Effector memory CD4-positive, alpha-beta T cell (primary cell): ENCODE data around the gene AGBL4.

ENCODE experiments used
- DNase-seq, 3 donors: peaks; one replicate each; pipeline ENCODE4 v3.0.0-alpha.2; 2020
- H3K27ac ChIP-seq: 2 replicates; pipeline ENCODE4 v1.7.0; 2013; ENCODE audit warnings: mild to moderate bottlenecking, low read length, moderate library complexity; ENCODE audit not compliant: insufficient read depth, poor library complexity, severe bottlenecking
- H3K27me3 ChIP-seq: replicated peaks from 2 replicates; pipeline ENCODE4 v1.7.0; 2013; ENCODE audit warnings: mild to moderate bottlenecking, low read length; ENCODE audit not compliant: insufficient read depth, control insufficient read depth, poor library complexity, severe bottlenecking
- H3K36me3 ChIP-seq: 2 replicates; pipeline ENCODE4 v1.7.0; 2013; ENCODE audit warnings: mild to moderate bottlenecking, low read length, moderate library complexity; ENCODE audit not compliant: control insufficient read depth, insufficient read depth
- H3K4me1 ChIP-seq: 2 replicates; pipeline ENCODE4 v1.7.0; 2013; ENCODE audit warnings: low read length, mild to moderate bottlenecking; ENCODE audit not compliant: control insufficient read depth, insufficient read depth, poor library complexity, severe bottlenecking
- H3K4me3 ChIP-seq: 2 replicates; pipeline ENCODE4 v1.7.0; 2013; ENCODE audit warnings: low read length, low read depth, mild to moderate bottlenecking; ENCODE audit not compliant: insufficient read depth, poor library complexity, severe bottlenecking
- H3K9me3 ChIP-seq: 2 replicates; pipeline ENCODE4 v1.7.0; 2013; ENCODE audit warnings: mild to moderate bottlenecking, low read length, moderate library complexity; ENCODE audit not compliant: control insufficient read depth

Gene AGBL4

DNA sequence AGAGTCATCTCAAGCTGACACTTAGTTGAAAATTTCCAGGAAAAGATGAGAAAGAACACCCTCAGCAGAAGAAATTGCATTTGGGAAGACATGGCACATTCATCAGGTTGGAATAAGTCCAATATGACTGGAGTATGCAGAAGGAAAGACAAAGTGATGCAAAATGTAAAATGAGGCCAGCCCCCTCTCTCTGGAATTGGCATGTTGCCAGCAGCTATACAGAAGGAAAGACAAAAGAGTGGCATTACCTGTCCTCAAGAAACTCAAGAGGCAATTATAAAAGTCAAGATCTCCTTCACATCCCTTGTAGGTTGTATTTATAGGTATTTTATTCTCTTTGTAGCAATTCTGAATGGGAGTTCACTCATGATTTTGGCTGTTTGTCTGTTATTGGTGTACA, 426.3 kb downstream of the AGBL4 start:
- Histone ChIP-seq H3K4me1 (no peaks in the 10 kb centered on the region), H3K36me3 (no peaks in the 10 kb centered on the region), H3K9me3 (no peaks in the 10 kb centered on the region), H3K4me3 (no peak overlapping the region), H3K27ac (no peak overlapping the region), H3K27me3 (no peaks in the 10 kb centered on the region)
- no peak for DNase-seq

DNA sequence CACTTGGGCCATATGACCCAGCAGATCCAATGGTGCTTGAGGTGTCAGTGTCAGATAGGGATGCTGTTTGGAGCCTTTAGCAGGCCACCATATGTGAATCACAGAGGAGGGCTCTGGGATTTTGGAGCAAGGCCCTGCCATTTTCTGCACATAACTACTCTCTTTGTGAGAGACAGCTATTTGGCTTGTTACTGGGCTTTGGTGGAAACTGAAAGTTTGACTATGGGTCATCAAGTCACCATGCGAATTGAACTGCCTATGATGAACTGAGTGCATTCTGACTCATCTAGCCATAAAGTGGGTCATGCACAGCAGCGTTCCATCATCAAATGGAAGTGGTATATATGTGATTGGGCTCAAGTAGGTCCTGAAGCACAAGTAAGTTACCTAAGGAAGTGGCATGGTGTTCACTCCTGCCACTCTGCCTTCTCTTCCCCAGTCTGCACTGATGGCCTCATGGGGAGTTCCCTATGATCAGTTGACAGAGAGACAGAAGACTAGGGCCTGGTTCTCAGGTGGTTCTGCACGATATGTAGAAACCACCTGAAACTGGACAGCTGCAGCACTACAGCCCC, 447.3 kb downstream of the AGBL4 start:
- Histone ChIP-seq H3K9me3 (no peaks in the 10 kb centered on the region), H3K27me3 (no peaks in the 10 kb centered on the region), H3K36me3 (no peaks in the 10 kb centered on the region), H3K4me3 (no peak overlapping the region), H3K4me1 (no peaks in the 10 kb centered on the region), H3K27ac (no peak overlapping the region)
- DNase-seq: no peak

DNA sequence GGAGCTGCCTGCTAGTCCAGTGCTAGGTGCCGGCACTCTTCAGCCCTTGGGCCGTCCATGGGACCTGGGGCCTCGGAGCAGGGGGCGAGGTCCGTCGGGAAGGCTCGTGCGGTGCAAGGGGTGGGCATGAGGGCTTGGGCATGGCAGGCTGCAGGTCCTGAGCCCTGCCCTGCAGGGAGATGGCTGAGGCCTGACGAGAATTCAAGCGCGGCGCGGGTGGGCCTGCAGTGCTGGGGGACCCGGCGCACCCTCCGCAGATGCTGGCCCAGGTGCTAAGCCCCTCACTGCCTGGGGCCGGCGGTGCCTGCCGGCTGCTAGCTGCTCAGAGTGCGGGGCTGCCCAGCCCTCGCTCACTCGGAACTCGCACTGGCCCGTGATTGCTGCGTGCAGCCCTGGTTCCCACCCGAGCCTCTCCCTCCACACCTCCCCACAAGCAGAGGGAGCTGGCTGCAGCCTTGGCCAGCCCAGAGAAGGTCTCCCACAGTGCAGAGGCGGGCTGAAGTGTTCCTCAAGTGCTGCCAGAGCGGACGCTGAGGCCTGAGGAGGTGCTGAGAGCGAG, 467.0 kb downstream of the AGBL4 start:
- no peaks in the 10 kb centered on the region for H3K27me3 ChIP-seq
- no peak overlapping the region for H3K4me3 ChIP-seq
- H3K36me3 ChIP-seq: no peaks in the 10 kb centered on the region
- H3K4me1 ChIP-seq: no peaks in the 10 kb centered on the region
- no peak for DNase-seq
- H3K9me3 ChIP-seq: no peaks in the 10 kb centered on the region
- no peak overlapping the region for H3K27ac ChIP-seq

DNA sequence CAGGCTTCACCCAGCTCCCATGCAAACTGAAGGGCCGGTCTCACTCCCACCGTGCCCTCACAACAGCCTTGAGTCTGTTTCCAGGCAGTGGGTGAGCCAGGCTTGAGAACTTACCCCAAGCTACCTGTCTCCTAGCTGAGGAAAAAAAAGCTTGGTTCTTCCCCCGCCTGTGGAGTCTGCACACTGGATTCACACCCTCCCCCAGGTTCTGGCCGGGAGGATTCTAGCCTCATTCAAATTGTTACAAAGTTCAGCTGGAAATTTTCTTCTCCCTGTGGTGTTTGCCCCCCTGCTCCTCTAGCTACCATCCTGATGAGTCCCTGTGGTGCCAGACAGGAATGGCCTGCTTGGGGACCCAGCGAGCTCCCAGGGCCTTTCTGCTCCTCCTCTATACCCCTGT, 471.7 kb downstream of the AGBL4 start:
- Histone ChIP-seq H3K4me1 (no peaks in the 10 kb centered on the region), H3K9me3 (no peaks in the 10 kb centered on the region), H3K36me3 (no peaks in the 10 kb centered on the region), H3K27me3 (no peaks in the 10 kb centered on the region), H3K27ac (no peak overlapping the region), H3K4me3 (no peak overlapping the region)
- no peak for DNase-seq

DNA sequence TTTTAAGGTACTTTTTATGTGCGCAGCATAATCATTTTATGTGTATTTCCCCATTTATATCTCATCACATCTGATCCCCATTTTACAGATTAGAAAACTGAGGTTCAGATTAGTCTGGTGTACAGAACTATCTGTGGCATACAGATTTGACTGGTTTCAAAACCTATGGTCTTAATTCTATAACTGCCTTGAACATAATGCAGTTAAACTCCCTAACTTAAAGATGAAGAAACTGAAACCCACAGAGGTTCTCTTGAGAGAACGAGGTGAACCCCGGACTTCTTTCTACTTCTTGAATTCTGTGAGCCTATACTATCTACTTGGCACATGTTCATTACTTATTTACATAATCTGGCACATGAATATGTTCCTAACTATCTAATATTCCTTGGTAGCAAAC, 479.1 kb downstream of the AGBL4 start:
- no peaks in the 10 kb centered on the region for H3K9me3 ChIP-seq
- no peaks in the 10 kb centered on the region for H3K27me3 ChIP-seq
- H3K4me1 ChIP-seq: no peaks in the 10 kb centered on the region
- no peaks in the 10 kb centered on the region for H3K36me3 ChIP-seq
- H3K4me3 ChIP-seq: no peak overlapping the region
- DNase-seq: no peak
- no peak overlapping the region for H3K27ac ChIP-seq

DNA sequence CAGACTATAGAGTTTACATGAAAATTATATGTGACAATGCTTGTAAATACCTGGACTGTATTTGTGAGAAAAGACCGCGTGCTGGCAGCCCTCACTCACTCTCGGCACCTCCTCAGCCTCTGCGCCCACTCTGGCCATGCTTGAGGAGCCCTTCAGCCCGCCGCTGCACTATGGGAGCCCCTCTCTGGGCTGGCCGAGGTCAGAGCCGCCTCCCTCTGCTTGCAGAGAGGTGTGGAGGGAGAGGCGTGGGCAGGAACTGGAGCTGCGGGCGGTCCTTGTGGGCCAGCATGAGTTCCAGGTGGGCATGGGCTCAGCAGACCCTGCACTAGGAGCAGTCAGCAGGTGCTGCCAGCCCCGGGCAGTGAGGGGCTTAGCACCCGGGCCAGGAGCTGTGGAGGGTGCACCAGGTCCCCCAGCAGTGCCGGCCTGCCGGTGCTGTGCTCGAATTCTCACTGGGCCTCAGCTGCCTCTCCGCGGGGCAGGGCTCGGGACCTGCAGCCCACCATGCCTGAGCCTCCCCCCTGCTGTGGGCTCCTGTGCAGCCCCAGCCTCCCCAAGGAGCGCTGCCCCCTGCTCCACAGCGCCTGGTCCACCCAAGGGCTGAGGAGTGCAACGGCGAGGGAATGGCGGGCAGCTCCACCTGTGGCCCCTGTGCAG, 482.5 kb downstream of the AGBL4 start:
- Histone ChIP-seq H3K27ac (no peak overlapping the region), H3K4me1 (no peaks in the 10 kb centered on the region), H3K27me3 (no peaks in the 10 kb centered on the region), H3K36me3 (no peaks in the 10 kb centered on the region), H3K9me3 (no peaks in the 10 kb centered on the region), H3K4me3 (no peak overlapping the region)
- DNase-seq: no peak

DNA sequence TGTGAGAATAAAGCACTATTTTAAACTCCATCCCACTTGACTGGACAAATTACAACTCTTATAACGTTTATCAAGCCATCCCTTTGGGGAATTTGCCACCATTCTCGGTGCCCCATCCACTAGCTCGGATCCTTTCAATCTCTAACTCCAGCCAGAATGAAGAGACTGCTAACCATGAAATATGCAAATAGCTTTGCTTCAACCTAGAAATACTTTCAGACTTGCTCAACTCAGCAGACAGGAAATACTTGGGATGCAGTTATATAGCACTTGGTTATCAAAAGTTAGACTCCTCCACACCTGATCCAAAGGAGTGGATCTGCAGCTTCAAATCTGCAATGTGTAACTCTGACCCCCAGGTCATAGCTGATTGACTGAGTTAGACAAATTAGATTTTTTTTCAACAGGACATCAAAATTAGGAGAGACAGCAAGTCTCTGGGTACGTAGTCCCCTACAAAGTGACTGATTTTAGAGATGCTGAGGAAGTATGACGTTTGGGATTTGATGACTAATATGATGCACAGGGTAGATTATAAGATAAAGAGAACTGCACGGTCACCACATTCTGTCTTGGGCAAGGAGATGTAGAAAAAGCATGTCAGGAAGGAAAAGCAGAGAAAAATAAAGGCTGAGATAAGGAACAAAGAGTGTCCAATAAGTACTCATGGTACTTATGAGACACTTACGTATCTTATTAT, 496.0 kb downstream of the AGBL4 start:
- Histone ChIP-seq H3K36me3 (no peaks in the 10 kb centered on the region), H3K9me3 (no peaks in the 10 kb centered on the region), H3K4me3 (no peak overlapping the region), H3K27ac (no peak overlapping the region), H3K4me1 (no peaks in the 10 kb centered on the region), H3K27me3 (no peaks in the 10 kb centered on the region)
- DNase-seq: no peak

DNA sequence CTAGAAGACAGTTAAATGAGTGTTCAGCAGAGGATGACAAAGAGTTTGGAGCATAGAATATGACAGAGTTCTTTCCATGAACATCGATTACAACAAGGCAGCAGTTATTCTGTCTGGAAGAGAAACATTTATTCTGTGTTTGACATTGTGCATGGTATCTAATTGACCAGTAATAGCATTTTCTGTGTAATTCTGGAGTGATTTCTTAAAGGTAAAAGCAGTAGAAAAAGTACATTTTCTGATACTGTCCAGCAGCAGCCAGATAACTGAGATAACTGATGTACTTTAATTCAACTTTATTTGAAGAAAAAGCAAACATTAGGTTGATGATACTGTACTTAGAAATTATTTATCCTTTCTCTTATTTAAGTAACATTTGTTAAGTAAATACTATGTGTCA, 497.1 kb downstream of the AGBL4 start:
- H3K36me3 ChIP-seq: no peaks in the 10 kb centered on the region

DNA sequence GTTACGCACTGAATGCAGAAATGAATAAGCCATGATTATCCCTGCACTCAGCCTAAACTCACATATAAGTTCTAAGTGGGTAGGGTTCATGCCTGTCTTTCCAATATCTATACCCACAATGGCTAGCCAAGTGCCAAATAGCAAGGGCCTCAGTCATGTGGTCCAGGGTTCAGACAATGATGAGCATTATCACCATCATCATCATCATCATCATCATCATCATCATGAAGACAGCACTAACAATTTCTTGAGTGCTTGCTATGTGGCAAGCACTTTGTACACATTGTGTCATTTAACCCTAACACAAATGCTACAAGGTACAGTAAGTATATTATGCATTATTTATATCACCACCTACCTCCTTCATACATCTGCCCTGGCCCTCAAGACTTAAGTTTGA, 500.0 kb downstream of the AGBL4 start:
- no peak for DNase-seq
- H3K27ac ChIP-seq: no peak overlapping the region
- no peaks in the 10 kb centered on the region for H3K27me3 ChIP-seq
- no peaks in the 10 kb centered on the region for H3K4me1 ChIP-seq
- H3K9me3 ChIP-seq: no peaks in the 10 kb centered on the region
- no peaks in the 10 kb centered on the region for H3K36me3 ChIP-seq
- H3K4me3 ChIP-seq: no peak overlapping the region

More for the DNA sequence above, 497.1 kb downstream of the AGBL4 start:
- Histone ChIP-seq H3K4me3 (no peak overlapping the region), H3K4me1 (no peaks in the 10 kb centered on the region), H3K27ac (no peak overlapping the region), H3K27me3 (no peaks in the 10 kb centered on the region), H3K9me3 (no peaks in the 10 kb centered on the region)
- no peak for DNase-seq

DNA sequence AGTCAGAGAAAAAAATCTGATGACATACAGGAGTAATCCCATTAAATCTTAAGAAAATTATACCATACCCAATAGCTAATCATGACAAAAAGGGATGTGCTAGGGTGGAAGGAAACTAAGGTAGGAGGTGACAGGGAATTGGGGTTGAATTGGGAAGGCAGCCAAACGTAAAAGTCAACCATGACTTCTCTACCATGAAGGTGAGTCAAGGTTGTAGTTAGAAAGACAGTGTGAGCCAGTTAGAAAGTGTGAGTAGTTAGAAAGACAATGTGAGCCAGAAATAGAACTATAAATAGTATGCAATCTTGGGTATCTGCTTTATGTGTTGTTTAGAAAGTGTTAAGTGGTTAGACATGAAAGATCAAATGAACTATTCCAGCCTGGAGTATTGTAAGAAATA, 556.8 kb downstream of the AGBL4 start:
- no peaks in the 10 kb centered on the region for H3K9me3 ChIP-seq
- H3K4me3 ChIP-seq: no peak overlapping the region
- H3K27me3 ChIP-seq: no peaks in the 10 kb centered on the region
- no peaks in the 10 kb centered on the region for H3K36me3 ChIP-seq
- H3K4me1 ChIP-seq: no peaks in the 10 kb centered on the region
- H3K27ac ChIP-seq: no peak overlapping the region
- no peak for DNase-seq
